HG03558 (cell line): Measurements from ENCODE around the gene GYPE.
"Not testable (repeated sequence)": the region's sequence is repeated elsewhere in the genome, so short reads cannot be mapped to it uniquely, and the experiment has no call there.

Experiments
- ATAC-seq: cut with Tn5 transposase; IDR thresholded peaks from one replicate; pipeline ENCODE4 v1.9.1; 2021; ENCODE audit warnings: moderate number of reproducible peaks; ENCODE audit not compliant: unreplicated experiment; ENCODE audit errors: extremely low read depth

Gene GYPE

GRCh38 chr4:143870523-143871268 lies 34.7 kb downstream of the GYPE start:
- ATAC-seq, result not testable (repeated sequence)

- not testable (repeated sequence) for ATAC-seq
Measured at GRCh38 chr4:143869925-143870324, 35.4 kb downstream of the GYPE start.

- not testable (repeated sequence) for ATAC-seq
Measured at GRCh38 chr4:143862716-143863115, 42.6 kb downstream of the GYPE start.

GRCh38 chr4:143858456-143858855 lies 46.9 kb downstream of the GYPE start:
- ATAC-seq, result no peak

GRCh38 chr4:143857391-143858336 lies 47.7 kb downstream of the GYPE start:
- not testable (repeated sequence) for ATAC-seq

- ATAC-seq, result not testable (repeated sequence)
Measured at GRCh38 chr4:143856017-143856557, 49.3 kb downstream of the GYPE start.

- ATAC-seq, result not testable (repeated sequence)
Measured at GRCh38 chr4:143854645-143855044, 50.7 kb downstream of the GYPE start.

GRCh38 chr4:143849296-143849695 lies 56.1 kb downstream of the GYPE start:
- ATAC-seq, result not testable (repeated sequence)

GRCh38 chr4:143843506-143843832 lies 61.9 kb downstream of the GYPE start:
- ATAC-seq, result not testable (repeated sequence)

GRCh38 chr4:143842624-143843505 lies 62.5 kb downstream of the GYPE start:
- not testable (repeated sequence) for ATAC-seq

- not testable (repeated sequence) for ATAC-seq
Measured at GRCh38 chr4:143839413-143839812, 65.9 kb downstream of the GYPE start.

- ATAC-seq, result not testable (repeated sequence)
Measured at GRCh38 chr4:143834196-143834595, 71.2 kb downstream of the GYPE start.

GRCh38 chr4:143833676-143834075 lies 71.7 kb downstream of the GYPE start:
- ATAC-seq, result not testable (repeated sequence)

GRCh38 chr4:143830576-143830975 lies 74.8 kb downstream of the GYPE start:
- ATAC-seq, result not testable (repeated sequence)

GRCh38 chr4:143829239-143829620 lies 76.1 kb downstream of the GYPE start:
- not testable (repeated sequence) for ATAC-seq
